Stimulated activated CD4-positive, alpha-beta T cell treated with anti-CD3 and anti-CD28 coated beads, Interleukin-12 subunit alpha, Interleukin-12 subunit beta, amount 100 ng/mL, for 48 hours (primary cell): ENCODE measurements around the gene HUNK.

Source experiments
- DNase-seq, 3 donors: peaks; one replicate each; pipeline ENCODE4 v3.0.0-alpha.2; 2020; ENCODE audit warnings: low read depth in 2 of 3, low spot score in 1 of 3

HUNK gene

DNA sequence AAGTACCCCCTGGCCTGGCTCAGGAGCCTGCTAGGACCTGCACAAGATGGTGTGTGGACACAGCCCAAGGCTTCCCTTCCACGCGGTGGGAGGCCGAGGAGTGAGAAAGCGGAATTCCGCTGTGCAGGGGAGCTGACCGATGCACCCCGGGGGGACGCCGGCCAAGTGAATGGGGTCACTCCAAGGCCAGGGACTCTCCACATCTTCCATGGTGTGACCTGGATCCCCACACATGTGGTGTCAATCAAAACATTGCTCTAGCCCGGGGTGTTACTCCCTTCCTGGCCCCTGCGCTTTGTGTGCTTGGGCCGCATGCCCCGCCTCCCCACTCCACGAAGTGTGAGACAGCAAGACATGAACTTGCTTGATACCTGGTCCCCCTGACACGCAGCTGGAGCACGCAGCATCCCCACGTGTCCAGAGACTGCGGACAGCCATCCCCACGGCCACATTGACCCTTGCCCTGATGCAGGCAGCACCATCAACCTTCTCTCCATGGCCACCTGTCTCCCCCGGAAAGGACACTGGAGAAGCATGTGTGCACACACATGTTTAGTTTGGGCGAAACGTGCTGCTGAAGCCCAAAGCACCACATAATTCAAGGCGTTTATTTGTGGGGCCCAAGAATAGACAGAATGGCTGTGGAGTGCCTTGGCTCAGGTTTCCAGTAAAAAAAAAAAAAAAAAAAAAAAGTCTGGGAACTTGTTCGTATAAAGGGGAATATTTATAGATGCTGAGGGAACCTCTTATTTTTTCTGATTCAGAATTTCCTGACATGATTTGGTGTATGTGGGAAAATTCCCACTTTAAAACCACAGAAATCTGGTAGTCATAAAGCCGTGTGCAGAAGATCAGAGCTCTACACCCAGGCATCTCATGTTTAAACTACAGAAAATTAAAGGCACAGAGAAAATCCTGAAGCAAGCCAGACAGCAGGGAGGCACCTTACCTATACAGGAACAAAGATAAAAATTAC lies 171.7 kb downstream of the HUNK start:
- no peak for DNase-seq

DNA sequence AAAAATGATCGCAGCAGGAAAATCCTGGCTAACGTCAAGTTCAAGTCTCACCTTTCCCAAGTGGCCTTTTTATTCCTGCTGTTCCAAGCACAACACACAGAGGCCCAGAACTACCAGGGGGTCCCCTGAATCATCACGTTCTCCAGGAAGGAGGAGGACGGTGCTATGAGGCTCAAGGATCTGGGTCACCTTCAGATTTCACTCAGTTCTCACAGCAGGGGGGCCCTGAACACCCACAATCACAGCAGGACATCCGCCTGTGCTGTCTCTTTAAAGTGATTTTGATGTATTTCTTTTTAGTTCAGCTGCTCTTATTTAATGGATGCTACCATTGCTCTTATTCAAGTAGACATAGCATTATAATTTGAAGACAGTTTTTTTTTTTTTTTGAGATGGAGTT lies 173.4 kb downstream of the HUNK start:
- no peak for DNase-seq

DNA sequence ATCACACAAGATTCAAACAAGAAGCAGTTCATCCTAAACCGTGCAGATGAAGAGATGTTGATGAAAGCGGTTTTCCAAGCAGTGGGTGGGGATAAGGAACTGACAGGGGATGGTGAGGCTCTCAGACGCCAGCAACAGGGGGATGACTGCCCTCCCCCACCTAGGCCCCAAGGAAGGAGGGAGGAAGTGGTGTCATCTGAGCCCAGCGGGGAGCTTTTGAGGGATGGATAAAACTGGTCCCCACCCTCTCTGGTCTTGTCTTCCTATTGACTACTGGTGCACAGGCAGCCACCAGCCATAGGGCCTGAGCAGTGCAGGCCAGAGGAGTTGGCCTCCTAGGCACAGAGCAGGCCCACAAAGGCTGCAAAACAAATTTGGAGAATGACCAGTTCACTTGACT lies 175.5 kb downstream of the HUNK start:
- no peak for DNase-seq
